ENCODE data around the gene ENOX1. TPM values are rescaled to one million over a fixed set of nuclear protein-coding genes. Genes with fewer than 3 reads are reported as not detected.

Gene ENOX1
- total and polyA plus RNA-seq, 2 of the 8 experiments (the other 6 are each of a cell fraction or from before 2014, with no cell fraction given) = 0.23 to 0.37 TPM

- H3K36me3 ChIP-seq (ENCODE audit: control insufficient read depth in 2 of 4, insufficient read depth in 4 of 4, low read length in 3 of 4) = no peaks in the 10 kb centered on the region; a peak in 1 of 8 replicates
- H3K79me2 ChIP-seq (ENCODE audit: control insufficient read depth in 1 of 2, insufficient read depth in 2 of 2, low read length in 2 of 2) = no peaks in the 10 kb centered on the region
- ChIA-PET POLR2A (ENCODE audit: partially characterized antibody) (no interaction called here), CTCF (ENCODE audit: partially characterized antibody) (interaction anchor here (0.7 to 1.0 kb wide), 2 partner anchors 23 to 455 kb away, joined by 3 to 4 read pairs; no protein-coding TSS in a partner anchor)
- H2BK12ac ChIP-seq (ENCODE audit: low read depth, low read length) = no peak overlapping the region
- TF ChIP-seq, protein P1, sequence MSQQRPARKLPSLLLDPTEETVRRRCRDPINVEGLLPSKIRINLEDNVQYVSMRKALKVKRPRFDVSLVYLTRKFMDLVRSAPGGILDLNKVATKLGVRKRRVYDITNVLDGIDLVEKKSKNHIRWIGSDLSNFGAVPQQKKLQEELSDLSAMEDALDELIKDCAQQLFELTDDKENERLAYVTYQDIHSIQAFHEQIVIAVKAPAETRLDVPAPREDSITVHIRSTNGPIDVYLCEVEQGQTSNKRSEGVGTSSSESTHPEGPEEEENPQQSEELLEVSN (IDR thresholded peaks at IDR 0.05) = no peak
- TF ChIP-seq EGR1 (IDR thresholded peaks at IDR 0.05; ENCODE audit: borderline replicate concordance, low read depth, low read length) = no peak
- no peak for TF ChIP-seq TAF7 (optimal IDR thresholded peaks at IDR 0.05; ENCODE audit: borderline replicate concordance, low read depth, low read length)
- TF ChIP-seq MAFK (IDR thresholded peaks at IDR 0.05; ENCODE audit: low read depth, low read length) = no peak
- no peak for TF ChIP-seq POLR2A (IDR thresholded peaks at IDR 0.05; ENCODE audit: control extremely low read depth in 1 of 2, low read depth in 2 of 2, low read length in 2 of 2)
- TF ChIP-seq BCL11A (IDR thresholded peaks at IDR 0.05; ENCODE audit: low read depth in 2 of 2, low read length in 2 of 2) = no peak
- TF ChIP-seq GABPA (IDR thresholded peaks at IDR 0.05; ENCODE audit: borderline replicate concordance, insufficient read depth, low read length) = no peak
- no peak for TF ChIP-seq CHD1 (IDR thresholded peaks at IDR 0.05; ENCODE audit: low read depth, low read length)
- TF ChIP-seq CHD2 (IDR thresholded peaks at IDR 0.05; ENCODE audit: low read length) = no peak
- TF ChIP-seq BRCA1 (IDR thresholded peaks at IDR 0.05; ENCODE audit: low read depth, low read length) = no peak
- TF ChIP-seq, protein P2, sequence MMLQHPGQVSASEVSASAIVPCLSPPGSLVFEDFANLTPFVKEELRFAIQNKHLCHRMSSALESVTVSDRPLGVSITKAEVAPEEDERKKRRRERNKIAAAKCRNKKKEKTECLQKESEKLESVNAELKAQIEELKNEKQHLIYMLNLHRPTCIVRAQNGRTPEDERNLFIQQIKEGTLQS (IDR thresholded peaks at IDR 0.05; ENCODE audit: insufficient read depth, low read depth, low read length) = no peak
- TF ChIP-seq ASH2L (IDR thresholded peaks at IDR 0.05; ENCODE audit: low read length) = no peak
- H3K23ac ChIP-seq (ENCODE audit: insufficient read length) = no peak overlapping the region
- H4K20me1 ChIP-seq (replicated peaks in 1 of 2; ENCODE audit: control insufficient read depth in 1 of 2, insufficient read depth in 2 of 2, low read length in 2 of 2) = no peaks in the 10 kb centered on the region
- no peak overlapping the region for H3K27ac ChIP-seq (ENCODE audit: low read depth, low read length)
- no peak for DNase-seq (ENCODE audit: low read depth in 1 of 2, low spot score in 2 of 2)
- H3K14ac ChIP-seq (ENCODE audit: insufficient read length) = no peak overlapping the region
- no peak overlapping the region for H3K9ac ChIP-seq (replicated peaks in 1 of 4; ENCODE audit: extremely low read depth in 1 of 4, low read depth in 3 of 4, low read length in 3 of 4)
- H4K8ac ChIP-seq (ENCODE audit: extremely low read depth, insufficient read depth, low read length) = no peak overlapping the region
- no peak overlapping the region for H2BK5ac ChIP-seq (ENCODE audit: low read depth, low read length)
- H3K4me3 ChIP-seq (ENCODE audit: extremely low read depth in 1 of 4, insufficient read depth in 2 of 4, low read depth in 3 of 4, low read length in 4 of 4) = no peak overlapping the region
- H3K4me2 ChIP-seq (ENCODE audit: insufficient read depth in 1 of 2, low read depth in 2 of 2, low read length in 2 of 2) = no peak overlapping the region
- H3K79me1 ChIP-seq (ENCODE audit: low read depth, low read length) = no peaks in the 10 kb centered on the region
- no peak overlapping the region for H3K56ac ChIP-seq (replicated peaks; ENCODE audit: insufficient read length, low read depth, low read length)
- H4K91ac ChIP-seq (replicated peaks; ENCODE audit: insufficient read length, low read length) = no peak overlapping the region
- H2BK120ac ChIP-seq (replicated peaks; ENCODE audit: low read depth, low read length) = no peak overlapping the region
- no peak overlapping the region for H4K5ac ChIP-seq (ENCODE audit: insufficient read length, low read depth, low read length)
- H3K4ac ChIP-seq (replicated peaks; ENCODE audit: insufficient read length, low read depth, low read length) = no peak overlapping the region
- no peak overlapping the region for H2BK20ac ChIP-seq (ENCODE audit: low read length)
- no peak for FAIRE-seq
- H2AFZ ChIP-seq (ENCODE audit: low read length) = no peak overlapping the region
- 100% methylated on average over 1 of the region's 1 CpG; no CpG with 5 or more reads in 1 of the 2 experiments for WGBS, 2 experiments (ENCODE audit: extremely low coverage in 1 of 2, insufficient coverage in 1 of 2, insufficient read length in 1 of 2, insufficient replicate concordance in 2 of 2, low coverage in 1 of 2, low lambda C conversion rate in 2 of 2, missing lambda C conversion rate in 1 of 2)
- H3K27me3 ChIP-seq (replicated peaks in 1 of 4; ENCODE audit: control insufficient read depth in 3 of 4, extremely low read depth in 1 of 4, insufficient read depth in 3 of 4, low read length in 3 of 4) = no peaks in the 10 kb centered on the region
- H3K23me2 ChIP-seq (ENCODE audit: low read depth, low read length) = peaks cover 2% of the 10 kb centered on the region; the same call in 1 of the 2 replicates
- no peak overlapping the region for H2AK5ac ChIP-seq (ENCODE audit: low read depth, low read length)
- H3K18ac ChIP-seq (ENCODE audit: extremely low read depth, low read length) = no peak overlapping the region
- no peaks in the 10 kb centered on the region for H3K9me3 ChIP-seq (ENCODE audit: insufficient read depth in 2 of 2, low read depth in 1 of 2, low read length in 1 of 2)
- H2BK15ac ChIP-seq (ENCODE audit: low read length) = no peak overlapping the region
- H3K4me1 ChIP-seq (replicated peaks in 1 of 4; ENCODE audit: control insufficient read depth in 3 of 4, insufficient read depth in 4 of 4, low read length in 3 of 4) = no peaks in the 10 kb centered on the region
Observed at GRCh38 chr13:43402380-43402779, 384.4 kb downstream of the ENOX1 start.

Data from H1 (cell line).